ENCODE measurements around the gene CSKMT.
A peak's percentile ranks its signal among the peaks of the same experiment; 100 is the strongest.
"Not testable (repeated sequence)": the region's sequence is repeated elsewhere in the genome, so short reads cannot be mapped to it uniquely, and the experiment has no call there.

CSKMT gene

DNA sequence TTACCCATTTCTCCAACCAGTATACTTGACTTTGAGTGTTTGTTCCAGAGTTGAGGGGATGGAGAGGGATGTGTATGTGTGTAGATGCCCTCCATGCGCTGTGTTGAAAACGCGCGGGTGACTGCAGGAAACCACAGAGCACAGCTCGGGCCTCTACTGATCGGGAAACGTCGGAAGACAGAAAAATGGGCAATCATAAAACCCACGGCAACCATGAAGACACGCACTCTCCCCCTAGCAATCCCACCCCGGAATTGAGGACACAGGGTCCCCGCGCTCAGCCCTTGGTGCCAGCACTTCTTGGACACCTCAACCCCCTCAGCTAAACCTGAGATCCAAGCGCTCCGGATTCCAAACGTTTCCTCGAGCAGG is 6.1 kb downstream of the CSKMT start:
- H3K4me3 ChIP-seq (ENCODE audit: control insufficient read depth, low read depth, low read length): peak overlapping the region; percentile 92
- TF ChIP-seq, protein P1, sequence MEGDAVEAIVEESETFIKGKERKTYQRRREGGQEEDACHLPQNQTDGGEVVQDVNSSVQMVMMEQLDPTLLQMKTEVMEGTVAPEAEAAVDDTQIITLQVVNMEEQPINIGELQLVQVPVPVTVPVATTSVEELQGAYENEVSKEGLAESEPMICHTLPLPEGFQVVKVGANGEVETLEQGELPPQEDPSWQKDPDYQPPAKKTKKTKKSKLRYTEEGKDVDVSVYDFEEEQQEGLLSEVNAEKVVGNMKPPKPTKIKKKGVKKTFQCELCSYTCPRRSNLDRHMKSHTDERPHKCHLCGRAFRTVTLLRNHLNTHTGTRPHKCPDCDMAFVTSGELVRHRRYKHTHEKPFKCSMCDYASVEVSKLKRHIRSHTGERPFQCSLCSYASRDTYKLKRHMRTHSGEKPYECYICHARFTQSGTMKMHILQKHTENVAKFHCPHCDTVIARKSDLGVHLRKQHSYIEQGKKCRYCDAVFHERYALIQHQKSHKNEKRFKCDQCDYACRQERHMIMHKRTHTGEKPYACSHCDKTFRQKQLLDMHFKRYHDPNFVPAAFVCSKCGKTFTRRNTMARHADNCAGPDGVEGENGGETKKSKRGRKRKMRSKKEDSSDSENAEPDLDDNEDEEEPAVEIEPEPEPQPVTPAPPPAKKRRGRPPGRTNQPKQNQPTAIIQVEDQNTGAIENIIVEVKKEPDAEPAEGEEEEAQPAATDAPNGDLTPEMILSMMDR (IDR thresholded peaks at IDR 0.05; ENCODE audit: control insufficient read depth, insufficient read depth, low read depth, low read length, missing control alignments): no peak
- no peak for DNase-seq (ENCODE audit: low read depth)

DNA sequence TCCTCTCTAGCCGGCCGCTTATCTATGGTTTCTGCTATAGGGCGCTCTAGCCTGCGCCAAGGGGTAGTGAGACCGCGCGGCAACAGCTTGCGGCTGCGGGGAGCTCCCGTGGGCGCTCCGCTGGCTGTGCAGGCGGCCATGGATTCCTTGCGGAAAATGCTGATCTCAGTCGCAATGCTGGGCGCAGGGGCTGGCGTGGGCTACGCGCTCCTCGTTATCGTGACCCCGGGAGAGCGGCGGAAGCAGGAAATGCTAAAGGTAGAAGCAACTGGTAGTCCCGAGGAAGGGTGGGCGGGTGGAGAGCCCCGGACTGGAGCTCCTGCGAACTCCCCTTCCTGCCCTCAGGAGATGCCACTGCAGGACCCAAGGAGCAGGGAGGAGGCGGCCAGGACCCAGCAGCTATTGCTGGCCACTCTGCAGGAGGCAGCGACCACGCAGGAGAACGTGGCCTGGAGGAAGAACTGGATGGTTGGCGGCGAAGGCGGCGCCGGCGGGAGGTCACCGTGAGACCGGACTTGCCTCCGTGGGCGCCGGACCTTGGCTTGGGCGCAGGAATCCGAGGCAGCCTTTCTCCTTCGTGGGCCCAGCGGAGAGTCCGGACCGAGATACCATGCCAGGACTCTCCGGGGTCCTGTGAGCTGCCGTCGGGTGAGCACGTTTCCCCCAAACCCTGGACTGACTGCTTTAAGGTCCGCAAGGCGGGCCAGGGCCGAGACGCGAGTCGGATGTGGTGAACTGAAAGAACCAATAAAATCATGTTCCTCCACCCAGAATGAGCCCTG is 6.7 kb downstream of the CSKMT start, which contains the start of the genes LBHD1 and UQCC3:
Gene LBHD1 (minus strand): TSS at position 660 of the 782 bp plus-strand sequence. CDS start 2,236 bp downstream, outside the sequence.
Gene UQCC3 (plus strand): TSS at position 66 of the 782 bp plus-strand sequence. CDS start 73 bp downstream, at position 139.
- no peak for DNase-seq (ENCODE audit: low read depth)
- peak within 1 kb of the TSS; percentile 92 for H3K4me3 ChIP-seq (ENCODE audit: control insufficient read depth, low read depth, low read length)
- TF ChIP-seq, protein P1 (IDR thresholded peaks at IDR 0.05; ENCODE audit: control insufficient read depth, insufficient read depth, low read depth, low read length, missing control alignments): no peak

DNA sequence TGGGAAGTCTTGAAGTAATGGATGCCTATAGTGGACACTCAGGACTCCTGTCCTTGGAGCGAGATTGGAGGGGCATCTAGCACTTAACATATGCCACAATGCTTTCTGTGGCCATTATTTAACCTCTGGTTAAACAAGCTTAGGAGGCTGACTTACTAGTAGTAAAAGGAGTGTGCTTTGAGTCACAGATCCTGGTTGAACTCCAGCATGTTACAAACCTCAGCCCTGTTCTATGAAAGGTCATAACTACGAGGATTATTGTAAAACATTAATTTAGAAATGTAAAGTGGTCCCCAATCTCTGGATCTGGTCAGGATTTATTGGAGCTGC is 8.0 kb downstream of the CSKMT start:
- TF ChIP-seq, protein P1 (IDR thresholded peaks at IDR 0.05; ENCODE audit: control insufficient read depth, insufficient read depth, low read depth, low read length, missing control alignments): no peak
- no peak overlapping the region for H3K4me3 ChIP-seq (ENCODE audit: control insufficient read depth, low read depth, low read length)
- no peak for DNase-seq (ENCODE audit: low read depth)

DNA sequence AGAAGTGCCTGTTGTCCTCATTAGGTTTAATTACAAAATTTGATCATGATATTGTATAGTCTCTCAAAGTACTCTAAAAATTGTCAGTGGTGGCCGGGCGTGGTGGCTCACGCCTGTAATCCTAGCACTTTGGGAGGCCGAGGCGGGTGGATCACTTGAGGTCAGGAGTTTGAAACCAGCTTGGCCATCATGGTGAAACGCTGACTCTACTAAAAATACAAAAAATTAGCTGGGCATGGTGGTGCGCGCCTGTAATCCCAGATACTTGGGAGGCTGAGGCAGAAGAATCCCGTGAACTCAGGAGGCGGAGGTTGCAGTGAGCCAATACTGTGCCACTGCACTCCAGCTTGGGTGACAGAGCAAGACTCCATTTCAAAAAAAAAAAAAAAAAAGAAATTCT is 10.3 kb downstream of the CSKMT start:
- DNase-seq (ENCODE audit: low read depth); H3K4me3 ChIP-seq (ENCODE audit: control insufficient read depth, low read depth, low read length): not testable (repeated sequence)

DNA sequence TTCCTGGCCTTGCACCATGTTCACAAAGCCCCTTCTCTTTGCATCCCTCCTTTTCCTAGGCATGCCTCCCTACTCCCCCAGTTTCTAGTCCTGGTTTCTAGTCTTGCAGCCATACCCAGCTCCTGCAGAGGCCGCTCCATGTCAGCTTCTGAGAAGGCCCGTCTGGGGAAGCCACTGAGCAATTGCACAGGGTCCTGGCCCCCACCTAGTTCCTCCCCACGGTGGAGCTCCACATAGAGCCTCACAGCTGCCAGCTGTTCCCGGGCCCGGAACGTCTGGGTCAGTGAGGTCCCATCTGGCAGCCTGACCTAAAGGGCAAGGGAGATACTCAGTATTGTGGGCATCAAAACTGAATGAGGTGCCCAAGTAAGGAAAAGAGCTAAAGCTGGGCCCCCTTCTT is 11.6 kb downstream of the CSKMT start:
- TF ChIP-seq, protein P1 (IDR thresholded peaks at IDR 0.05; ENCODE audit: control insufficient read depth, insufficient read depth, low read depth, low read length, missing control alignments): no peak
- H3K4me3 ChIP-seq (ENCODE audit: control insufficient read depth, low read depth, low read length): no peak overlapping the region
- no peak for DNase-seq (ENCODE audit: low read depth)

DNA sequence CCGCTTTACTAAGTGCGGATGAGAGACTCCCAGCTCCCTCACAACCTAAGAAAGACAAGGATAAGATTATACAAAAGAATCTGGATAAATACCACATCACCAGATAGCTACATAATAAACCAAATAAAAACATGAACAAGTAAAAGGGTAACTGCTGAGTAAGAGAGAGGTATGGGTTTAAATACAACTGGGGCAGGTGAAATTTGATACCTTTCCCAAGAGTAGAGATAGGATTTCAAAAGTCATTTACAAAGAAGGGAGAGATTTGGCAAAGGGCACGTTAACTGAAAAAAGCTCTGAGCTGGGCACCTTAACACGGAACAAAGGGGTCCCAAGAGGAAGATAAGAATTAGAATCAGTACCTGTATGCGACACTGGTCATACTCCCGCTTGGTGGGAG is 12.0 kb downstream of the CSKMT start:
- TF ChIP-seq, protein P1 (IDR thresholded peaks at IDR 0.05; ENCODE audit: control insufficient read depth, insufficient read depth, low read depth, low read length, missing control alignments): no peak
- DNase-seq (ENCODE audit: low read depth): no peak
- no peak overlapping the region for H3K4me3 ChIP-seq (ENCODE audit: control insufficient read depth, low read depth, low read length)

DNA sequence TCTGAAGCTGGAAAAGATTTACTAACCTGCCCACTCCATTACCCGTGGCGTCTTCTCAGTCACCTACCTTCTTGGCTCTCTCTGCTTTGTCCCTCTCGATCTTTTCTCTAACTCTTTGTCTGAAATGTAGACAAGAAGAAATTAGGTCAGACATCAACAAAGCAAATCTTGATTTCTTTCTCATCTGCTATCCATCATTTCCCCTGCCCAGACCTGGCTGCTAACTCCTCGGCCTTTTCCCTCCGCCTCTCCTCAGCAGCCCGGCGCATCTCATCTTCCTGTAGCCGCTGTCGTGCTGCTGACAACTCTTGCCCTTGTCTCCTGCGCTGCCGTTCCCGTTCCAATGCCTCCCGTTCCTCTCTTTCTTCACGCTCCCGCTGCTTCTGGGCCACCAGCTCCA is 12.6 kb downstream of the CSKMT start:
- no peak overlapping the region; the same call in 1 of the 2 replicates for H3K4me3 ChIP-seq (ENCODE audit: control insufficient read depth, low read depth, low read length)
- no peak for DNase-seq (ENCODE audit: low read depth)
- TF ChIP-seq, protein P1 (IDR thresholded peaks at IDR 0.05; ENCODE audit: control insufficient read depth, insufficient read depth, low read depth, low read length, missing control alignments): no peak
